ENCODE measurements around the gene RRP1. TPM values are rescaled to one million over a fixed set of nuclear protein-coding genes. Genes with fewer than 3 reads are reported as not detected.

The RRP1 gene
- total RNA-seq, 2 donors from 2014 or later = 14.5 to 25.7 TPM

DNA sequence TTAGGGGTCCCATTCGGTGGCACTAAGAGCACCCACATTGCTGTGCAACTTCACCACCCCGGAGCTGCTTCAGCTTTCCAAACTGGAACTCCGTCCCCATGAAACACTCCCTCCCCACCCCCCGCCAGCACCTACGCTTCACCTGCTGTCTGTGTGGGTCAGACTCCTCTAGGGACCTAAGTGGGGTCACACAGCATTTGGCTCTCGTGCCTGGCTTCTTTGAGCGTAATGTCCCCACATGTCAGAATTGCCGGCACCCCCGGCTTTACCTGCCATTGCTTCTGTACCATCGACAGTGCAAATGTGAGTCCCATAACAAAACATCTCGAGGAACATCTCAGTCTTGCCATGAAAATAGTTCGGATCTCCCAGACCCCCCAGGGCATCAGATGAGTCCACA is 39.8 kb downstream of the RRP1 start:
- Histone ChIP-seq H3K27ac (no peak overlapping the region), H3K27me3 (no peaks in the 10 kb centered on the region), H3K4me1 (no peaks in the 10 kb centered on the region), H3K4me3 (no peak overlapping the region), H3K9ac (ENCODE audit: low read depth in 2 of 2, low read length in 2 of 2) (no peak overlapping the region), H3K36me3 (no peaks in the 10 kb centered on the region), H3K9me3 (no peaks in the 10 kb centered on the region)
- TF ChIP-seq, protein P1, sequence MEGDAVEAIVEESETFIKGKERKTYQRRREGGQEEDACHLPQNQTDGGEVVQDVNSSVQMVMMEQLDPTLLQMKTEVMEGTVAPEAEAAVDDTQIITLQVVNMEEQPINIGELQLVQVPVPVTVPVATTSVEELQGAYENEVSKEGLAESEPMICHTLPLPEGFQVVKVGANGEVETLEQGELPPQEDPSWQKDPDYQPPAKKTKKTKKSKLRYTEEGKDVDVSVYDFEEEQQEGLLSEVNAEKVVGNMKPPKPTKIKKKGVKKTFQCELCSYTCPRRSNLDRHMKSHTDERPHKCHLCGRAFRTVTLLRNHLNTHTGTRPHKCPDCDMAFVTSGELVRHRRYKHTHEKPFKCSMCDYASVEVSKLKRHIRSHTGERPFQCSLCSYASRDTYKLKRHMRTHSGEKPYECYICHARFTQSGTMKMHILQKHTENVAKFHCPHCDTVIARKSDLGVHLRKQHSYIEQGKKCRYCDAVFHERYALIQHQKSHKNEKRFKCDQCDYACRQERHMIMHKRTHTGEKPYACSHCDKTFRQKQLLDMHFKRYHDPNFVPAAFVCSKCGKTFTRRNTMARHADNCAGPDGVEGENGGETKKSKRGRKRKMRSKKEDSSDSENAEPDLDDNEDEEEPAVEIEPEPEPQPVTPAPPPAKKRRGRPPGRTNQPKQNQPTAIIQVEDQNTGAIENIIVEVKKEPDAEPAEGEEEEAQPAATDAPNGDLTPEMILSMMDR (IDR thresholded peaks at IDR 0.05) = no peak
- no peak for DNase-seq
- intact Hi-C loops (cut with DNase I) = no loop called here

DNA sequence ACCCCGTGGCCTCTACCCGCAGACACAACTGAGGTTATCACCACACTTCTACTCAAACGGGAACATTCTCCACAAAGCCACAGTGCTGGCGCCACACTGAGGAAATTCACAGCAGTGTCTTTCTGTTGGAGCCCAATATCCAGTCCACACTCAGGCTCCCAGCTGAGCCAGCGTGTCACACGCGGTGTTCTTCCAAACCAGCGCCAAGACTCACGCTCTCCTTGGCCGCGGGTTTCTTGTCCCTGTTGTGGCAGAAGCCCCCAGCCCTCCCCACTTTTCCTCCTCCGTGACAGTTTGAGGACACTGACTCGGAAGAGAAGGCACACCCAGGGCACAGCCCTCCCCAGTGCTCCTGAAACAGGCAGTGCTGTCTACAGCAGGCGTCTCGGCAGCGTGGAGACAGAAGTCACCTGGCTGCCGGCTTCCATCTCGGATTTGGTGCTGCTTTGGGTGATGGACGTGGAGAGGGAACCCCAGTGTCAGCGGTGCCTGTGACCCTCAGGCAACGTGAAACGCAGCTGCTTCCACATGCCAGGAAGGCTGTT is 40.3 kb downstream of the RRP1 start:
- no peak for DNase-seq
- Histone ChIP-seq H3K9me3 (no peaks in the 10 kb centered on the region), H3K27ac (no peak overlapping the region), H3K4me1 (no peaks in the 10 kb centered on the region), H3K27me3 (no peaks in the 10 kb centered on the region), H3K4me3 (no peak overlapping the region), H3K36me3 (no peaks in the 10 kb centered on the region), H3K9ac (ENCODE audit: low read depth in 2 of 2, low read length in 2 of 2) (no peak overlapping the region)
- TF ChIP-seq, protein P1 (IDR thresholded peaks at IDR 0.05) = no peak
- intact Hi-C loops (cut with DNase I) = no loop called here

DNA sequence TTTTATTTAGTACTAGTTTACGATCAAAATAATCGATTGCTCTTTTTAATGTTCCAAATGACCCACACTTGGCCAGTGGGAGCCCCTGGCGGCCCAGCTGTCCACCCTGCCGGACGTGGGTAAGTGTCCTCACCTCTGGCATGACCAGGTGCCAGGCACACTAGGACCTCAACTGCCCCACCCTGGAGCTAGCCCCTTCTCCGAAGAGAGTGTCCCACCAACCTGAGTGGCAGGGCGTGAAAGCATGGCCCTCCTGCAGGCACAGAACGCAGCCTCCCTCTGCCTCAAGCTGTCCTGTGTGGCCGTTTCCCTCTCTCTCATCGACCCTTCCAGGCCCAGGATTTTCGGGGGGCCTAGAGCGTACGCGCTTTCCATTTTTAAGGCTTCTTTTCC is 42.8 kb downstream of the RRP1 start:
- Histone ChIP-seq H3K27me3 (no peaks in the 10 kb centered on the region), H3K4me3 (no peak overlapping the region), H3K27ac (no peak overlapping the region), H3K9ac (ENCODE audit: low read depth in 2 of 2, low read length in 2 of 2) (no peak overlapping the region), H3K36me3 (no peaks in the 10 kb centered on the region), H3K4me1 (no peaks in the 10 kb centered on the region), H3K9me3 (no peaks in the 10 kb centered on the region)
- intact Hi-C loops (cut with DNase I) = no loop called here
- TF ChIP-seq, protein P1 (IDR thresholded peaks at IDR 0.05) = no peak
- DNase-seq = no peak

DNA sequence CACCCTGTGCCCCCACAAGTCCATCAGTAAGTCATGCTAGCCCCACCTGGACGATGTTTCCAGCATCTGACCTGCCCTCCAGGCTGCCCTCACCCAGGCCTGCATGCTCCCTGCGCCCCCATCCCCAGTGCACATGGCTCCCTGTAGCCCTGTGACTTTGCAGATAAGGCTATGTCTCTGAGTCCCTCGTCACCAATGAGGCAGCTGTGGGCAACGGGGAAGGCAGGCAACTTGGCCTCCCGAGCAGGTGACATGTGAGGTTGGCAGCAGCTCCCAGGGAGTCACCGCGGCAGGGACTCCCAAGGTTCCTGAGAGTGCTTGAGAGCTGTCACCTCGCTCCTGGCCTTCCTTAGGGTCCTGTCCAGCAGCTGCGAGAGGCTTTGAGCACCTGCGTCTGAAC is 43.3 kb downstream of the RRP1 start:
- no peaks in the 10 kb centered on the region for H3K36me3 ChIP-seq
- no peak overlapping the region for H3K9ac ChIP-seq (ENCODE audit: low read depth in 2 of 2, low read length in 2 of 2)
- DNase-seq = no peak
- no peak overlapping the region for H3K4me3 ChIP-seq
- H3K4me1 ChIP-seq = no peaks in the 10 kb centered on the region
- H3K27me3 ChIP-seq = no peaks in the 10 kb centered on the region
- intact Hi-C loops (cut with DNase I) = no loop called here
- H3K27ac ChIP-seq = no peak overlapping the region
- TF ChIP-seq, protein P1 (IDR thresholded peaks at IDR 0.05) = no peak
- no peaks in the 10 kb centered on the region for H3K9me3 ChIP-seq

DNA sequence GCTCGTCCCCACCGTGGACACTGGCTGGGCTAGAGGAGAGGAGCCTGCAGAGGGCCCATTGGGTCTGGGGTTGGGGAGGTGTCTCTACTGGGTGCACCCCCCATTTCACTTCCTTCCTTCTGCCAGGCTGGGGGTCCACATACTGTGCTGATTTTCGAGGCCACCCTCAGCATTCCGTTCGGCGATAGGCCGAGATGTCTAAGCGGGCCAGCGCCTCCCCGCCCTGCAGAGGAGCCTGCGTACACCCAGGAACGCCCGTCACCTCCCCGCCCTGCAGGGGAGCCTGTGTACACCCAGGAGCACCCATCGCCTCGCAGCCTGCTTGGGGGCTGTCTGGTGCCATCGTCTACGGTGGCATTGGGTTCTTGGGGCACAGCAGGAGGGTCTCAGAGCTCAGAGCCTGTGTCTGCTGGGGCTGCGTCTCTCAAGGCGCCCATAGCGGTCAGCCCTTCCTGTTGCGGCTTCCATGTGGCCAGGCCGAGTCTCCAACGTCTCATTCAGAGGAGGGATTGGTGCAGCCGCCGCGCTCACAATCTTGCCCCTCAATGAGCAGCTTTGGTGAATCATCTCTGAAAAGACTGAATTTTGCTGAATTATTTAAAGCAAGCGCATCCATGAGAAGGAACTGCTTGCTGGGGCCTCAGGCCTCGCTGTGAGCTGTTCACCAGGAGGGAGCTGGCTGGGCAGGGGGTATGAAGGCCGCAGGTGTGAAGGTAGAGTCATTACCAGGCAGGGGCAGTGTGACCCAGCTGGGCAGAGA is 44.9 kb downstream of the RRP1 start:
- no peak overlapping the region for H3K4me3 ChIP-seq
- H3K9ac ChIP-seq (ENCODE audit: low read depth in 2 of 2, low read length in 2 of 2) = no peak overlapping the region
- no peak for DNase-seq
- no peak overlapping the region for H3K27ac ChIP-seq
- intact Hi-C loops (cut with DNase I) = no loop called here
- H3K9me3 ChIP-seq = no peaks in the 10 kb centered on the region
- TF ChIP-seq, protein P1 (IDR thresholded peaks at IDR 0.05) = no peak
- H3K27me3 ChIP-seq = no peaks in the 10 kb centered on the region
- H3K36me3 ChIP-seq = no peaks in the 10 kb centered on the region
- H3K4me1 ChIP-seq = no peaks in the 10 kb centered on the region

All from colonic mucosa (tissue), 4 donors.